NOMO-1 (cell line): Measurements from ENCODE around the gene ZNF445.
"Not testable (repeated sequence)": the region's sequence is repeated elsewhere in the genome, so short reads cannot be mapped to it uniquely, and the experiment has no call there.

Experiments
- DNase-seq, 2 experiments: peaks; one replicate each; lab custom pipeline; 2025; ENCODE audit not compliant: unreplicated experiment in 2 of 2; lab: John Stamatoyannopoulos, UW

Gene ZNF445

DNA sequence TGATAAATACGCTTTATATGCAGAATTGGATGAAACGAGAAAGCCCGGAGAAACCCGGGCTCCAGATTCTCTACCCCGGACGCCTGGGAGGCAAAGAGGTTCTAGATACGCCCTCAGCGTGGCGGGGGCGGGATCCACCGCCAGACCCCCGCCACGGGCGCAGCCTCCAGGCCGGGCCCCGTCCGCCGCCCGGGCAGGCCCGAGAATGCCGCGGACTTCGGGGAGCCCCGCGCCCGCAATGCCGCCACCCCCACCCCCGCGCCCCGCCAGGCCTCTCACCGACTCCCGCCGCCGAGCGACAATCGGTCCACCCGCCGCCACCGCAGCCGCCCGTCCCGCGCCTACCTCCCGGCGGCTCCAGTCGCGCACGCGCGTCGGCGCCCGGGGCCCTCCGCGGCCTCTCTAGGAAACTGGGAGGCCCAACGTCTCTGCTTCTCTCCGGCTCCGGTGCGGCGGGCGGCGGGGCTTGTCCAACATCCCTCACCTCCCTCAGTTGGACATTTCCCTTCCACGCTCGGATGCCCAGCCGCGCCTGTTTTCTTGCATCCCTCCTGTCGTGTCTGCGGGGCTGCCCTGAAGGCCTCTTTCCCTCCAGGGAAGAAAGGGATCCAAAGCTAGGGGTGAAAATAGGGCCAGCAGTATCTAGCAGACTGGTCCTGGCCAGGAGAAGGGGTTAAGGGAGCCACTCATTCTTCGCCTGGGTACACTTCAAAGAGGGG, at the start of gene ZNF445:
TSS of gene ZNF445 (minus strand) at position 359 of the 719 bp plus-strand sequence. CDS start 22,121 bp downstream, outside the sequence.
- DNase-seq: peak; percentile 64 to 77

DNA sequence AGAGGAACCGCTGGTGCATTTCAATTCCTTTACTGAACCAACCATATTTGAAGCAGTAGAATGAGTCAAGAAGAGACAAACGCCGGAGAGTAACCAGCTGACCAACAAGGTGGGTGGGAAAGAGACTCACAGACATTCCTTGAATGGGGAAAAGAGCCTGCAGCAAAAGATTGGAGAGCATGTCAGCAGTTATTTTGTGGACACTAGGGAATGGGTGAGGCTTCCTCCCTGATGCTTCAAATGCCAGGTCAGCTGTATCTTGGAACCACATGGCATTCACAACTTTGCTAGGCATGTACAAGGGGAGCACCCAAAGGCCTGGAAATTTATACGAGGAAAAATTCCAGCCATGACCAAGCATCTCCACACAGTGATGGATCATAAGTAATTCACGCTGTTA, 47.6 kb upstream of the ZNF445 start:
- DNase-seq: no peak

DNA sequence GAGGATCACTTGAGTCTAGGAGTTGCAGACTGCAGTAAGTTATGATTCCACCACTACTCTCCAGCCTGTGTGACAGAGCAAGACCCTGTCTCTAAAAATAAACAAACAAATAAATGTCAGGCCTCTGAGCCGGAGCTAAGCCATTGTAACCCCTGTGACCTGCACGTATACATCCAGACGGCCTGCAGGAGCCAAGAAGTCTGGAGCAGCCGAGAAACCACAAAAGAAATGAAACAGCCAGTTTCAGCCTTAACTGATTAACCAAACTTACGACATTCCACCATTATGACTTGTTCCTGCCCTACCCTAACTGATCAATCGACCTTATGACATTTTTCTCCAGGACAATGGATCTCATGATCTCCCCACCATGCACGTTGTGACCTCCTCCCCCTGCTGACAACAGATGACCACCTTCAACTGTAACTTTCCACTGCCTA, 45.0 kb upstream of the ZNF445 start:
- DNase-seq: no peak

DNA sequence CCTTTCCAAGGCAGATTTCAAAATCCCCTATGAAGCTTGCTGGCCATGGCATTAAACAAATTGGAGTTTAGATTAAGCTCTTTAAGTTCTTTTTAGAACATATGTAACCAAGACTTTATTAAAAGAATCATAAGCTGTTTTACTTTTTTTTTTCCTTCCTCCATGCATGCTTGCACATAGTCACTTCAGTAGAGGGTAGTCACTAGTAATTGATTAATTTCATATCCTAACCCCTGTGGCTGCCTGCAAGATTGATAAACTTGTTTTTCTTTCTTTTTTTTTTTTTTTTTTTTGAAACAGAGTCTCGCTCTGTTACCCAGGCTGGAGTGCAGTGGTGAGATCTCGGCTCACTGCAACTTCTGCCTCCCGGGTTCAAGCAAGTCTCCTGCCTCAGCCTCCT, 44.3 kb upstream of the ZNF445 start:
- no peak for DNase-seq

DNA sequence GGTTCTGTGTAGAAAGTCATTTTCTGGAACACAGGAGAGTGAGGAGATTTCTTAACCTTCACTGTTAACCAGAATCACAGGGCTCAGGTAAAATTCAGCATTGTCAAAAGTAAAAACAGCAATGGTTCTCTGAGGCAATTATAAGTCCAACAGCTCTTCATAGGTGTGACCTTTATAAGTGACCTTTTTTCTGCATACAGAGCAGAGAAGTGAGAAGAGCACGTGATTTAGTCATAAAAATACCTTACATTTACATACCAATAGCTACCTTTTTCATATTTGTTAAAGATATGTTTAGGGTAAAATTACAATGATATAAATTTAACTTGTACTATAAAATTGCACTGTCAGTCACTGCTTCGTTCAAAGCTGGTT, 41.3 kb upstream of the ZNF445 start:
- no peak for DNase-seq

DNA sequence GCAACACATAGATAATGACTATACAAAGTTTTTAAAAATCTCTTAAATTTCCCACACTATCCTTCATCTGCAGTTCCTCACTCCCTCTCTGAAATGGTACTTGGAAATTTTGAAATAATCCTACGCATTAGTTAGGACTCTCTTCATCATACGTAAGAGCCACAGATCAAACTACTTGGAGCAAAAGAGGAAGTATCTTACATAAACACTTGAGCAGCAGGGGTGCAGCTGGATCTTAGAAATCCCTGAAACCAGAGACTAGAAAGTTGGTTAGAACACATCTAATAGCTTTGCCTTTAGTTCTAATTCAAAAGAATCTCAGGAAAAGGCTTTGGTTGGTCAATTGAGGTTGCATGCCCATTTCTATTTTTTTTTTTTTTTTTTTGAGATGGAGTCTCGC, 38.8 kb upstream of the ZNF445 start:
- peak; percentile 26 to 64 for DNase-seq

DNA sequence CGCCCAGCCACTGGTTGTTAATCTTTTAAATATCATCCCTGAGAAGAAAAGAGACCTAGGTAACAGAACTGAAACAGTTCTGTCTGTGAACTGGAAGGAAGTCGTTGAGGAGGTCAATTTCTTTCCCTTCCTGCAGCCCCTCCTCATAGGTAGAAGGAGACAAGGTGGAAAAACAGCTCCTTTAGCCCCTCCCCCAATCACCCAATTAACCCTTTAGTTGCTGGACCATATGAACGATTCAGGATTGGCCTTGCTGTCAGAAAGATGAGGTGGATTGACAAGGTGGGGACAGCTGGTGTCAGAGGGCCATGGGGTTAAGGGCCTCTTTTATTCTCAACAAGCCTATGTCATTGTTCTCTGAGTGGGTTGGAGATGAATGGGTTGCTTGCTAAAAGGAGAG, 36.0 kb upstream of the ZNF445 start:
- DNase-seq: no peak

DNA sequence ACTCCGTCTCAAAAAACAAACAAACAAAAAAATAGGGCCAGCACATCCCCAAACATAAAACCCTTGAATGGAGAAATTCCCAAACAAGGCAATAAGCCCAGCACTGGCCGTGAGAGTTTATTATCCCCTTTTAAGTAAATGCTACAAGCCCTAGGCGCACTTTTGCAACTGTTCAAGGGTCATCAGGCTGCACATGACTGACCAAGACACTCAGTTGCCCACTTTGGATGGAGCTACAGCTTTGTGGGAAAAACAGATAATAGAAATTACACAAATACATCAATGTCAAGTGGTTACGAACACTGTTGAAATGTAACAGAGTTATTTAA, 33.7 kb upstream of the ZNF445 start:
- no peak for DNase-seq

DNA sequence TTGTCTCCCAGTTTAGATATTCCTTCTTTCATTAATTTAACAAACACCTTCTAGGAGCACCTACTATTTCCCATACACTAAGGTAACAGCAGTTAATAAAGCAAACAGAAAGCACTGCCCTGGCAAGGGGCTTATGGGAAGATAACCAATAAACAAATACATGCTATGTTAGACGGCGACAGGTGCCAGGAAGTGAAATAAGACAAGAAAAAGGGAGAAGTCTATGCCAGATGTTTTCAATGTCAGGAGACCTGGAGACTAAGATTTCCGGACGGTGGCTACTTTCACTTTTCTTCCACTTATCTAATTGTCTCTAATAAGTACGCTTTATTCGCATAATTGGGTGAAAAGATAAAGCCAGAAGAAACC, 32.5 kb upstream of the ZNF445 start:
- DNase-seq: peak in 1 of 2 experiments; percentile 35

DNA sequence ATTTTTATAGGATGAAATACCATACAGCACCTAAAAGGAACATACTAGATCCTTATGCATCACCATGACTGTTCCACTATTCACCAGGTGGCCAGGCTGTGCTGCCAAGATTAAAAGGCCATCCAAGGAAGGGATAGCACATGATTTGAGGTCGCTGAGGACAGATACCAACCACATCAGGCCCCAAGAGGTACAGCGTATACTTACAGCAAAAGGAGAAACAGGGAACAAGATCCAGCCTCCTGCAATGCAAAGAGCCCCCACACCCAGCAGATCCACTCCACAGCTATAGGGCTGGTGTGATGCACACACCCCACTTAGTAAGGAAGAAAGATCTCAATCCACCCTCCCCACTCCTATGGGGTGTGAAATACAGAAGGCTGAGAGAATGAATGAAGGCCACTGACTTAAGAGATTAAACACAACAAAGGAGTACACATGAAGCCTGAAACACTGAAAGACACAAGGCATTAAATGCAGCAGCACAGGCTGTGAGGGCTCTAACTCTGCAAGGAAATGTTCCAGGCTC, 32.0 kb upstream of the ZNF445 start:
- no peak for DNase-seq

DNA sequence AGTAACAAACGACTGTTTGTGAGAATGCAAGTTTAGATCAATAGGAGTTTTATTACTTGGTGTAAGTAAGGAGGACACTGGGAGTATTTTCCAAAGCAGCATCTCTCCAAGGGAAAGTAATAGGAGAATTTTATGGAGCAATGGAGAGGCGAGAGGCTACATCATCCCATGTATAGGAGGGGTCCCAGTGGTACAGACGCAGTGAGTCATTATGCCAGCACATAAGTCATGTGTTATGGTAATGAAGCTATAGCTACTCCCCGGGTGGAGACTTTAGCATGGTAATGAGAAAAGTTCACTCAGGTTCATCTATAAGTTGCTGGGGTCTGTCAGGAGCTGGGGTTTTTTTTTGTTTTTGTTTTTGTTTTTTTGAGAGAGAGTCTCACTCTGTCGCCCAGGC, 29.5 kb upstream of the ZNF445 start:
- no peak for DNase-seq

DNA sequence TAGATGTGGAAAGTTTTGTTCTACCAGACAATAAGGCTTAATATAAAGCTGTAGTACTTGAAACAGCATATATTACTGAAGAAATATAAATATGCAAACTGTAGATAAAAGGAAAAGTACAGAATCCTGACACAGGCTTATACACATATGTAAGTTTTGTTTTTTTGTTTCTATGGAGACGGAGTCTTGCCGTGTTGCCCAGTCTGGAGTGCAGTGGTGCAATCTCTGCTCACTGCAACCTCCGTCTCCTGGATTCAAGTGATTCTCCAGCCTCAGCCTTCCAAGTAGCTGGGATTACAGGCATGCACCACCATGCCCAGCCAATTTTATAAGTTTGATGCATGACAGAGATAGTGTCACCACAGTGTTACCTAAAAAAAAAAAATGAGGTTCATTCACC, 29.1 kb upstream of the ZNF445 start:
- no peak for DNase-seq

DNA sequence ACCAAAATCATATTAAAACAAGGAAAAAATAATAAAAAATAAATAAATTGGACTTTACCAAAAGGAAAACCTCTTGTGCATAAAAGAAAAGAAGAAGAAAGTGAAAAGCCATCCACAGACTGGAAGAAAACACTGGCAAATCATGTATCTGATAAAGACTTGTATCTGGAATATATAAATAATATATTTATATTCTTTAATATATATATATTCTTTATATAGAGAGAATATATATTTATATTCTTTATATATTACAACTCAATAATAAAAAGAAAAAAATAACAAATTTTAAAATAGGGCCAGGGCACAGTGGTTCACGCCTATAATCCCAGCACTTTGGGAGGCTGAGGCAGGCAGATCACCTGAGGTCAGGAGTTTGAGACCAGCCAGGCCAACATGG, 27.1 kb upstream of the ZNF445 start:
- DNase-seq: no peak

DNA sequence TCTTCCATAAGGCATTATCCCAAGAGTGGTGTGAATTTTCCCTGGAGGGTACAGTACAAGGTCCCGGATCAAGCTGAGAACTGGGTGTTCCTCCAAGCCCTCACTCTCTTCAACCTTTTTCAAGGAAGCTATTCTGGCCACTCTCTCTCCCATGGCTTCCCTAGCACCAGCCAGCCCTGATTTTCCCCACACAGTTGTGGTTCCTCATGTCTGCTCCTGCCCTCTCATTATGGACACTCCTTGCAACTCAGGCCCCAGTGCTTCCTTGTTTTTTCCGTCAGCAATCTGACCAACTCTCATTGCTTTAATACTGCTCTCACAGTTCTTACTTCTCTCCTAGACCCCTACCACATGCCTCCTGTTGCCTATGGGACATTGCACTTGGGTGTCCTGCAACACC, 25.7 kb upstream of the ZNF445 start:
- DNase-seq: not testable (repeated sequence)

DNA sequence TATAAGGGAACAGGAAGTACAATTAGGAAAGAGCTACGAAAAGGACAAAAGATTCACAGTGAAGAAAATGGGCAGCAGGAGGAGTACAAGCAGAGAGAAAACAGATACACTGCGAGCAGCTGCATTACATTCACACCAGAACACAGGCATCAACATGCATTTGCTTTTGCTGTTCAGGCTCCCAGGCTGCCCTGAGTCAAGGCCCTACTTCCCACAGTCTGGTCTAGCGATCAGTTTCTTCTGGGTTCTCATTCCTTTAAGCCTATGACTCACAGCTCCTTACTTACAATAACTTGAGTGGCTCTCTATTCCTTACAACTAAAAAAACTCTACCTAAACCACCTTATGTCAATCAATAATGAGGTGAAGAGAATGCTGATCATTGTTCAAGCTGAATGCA, 24.5 kb upstream of the ZNF445 start:
- DNase-seq: no peak

DNA sequence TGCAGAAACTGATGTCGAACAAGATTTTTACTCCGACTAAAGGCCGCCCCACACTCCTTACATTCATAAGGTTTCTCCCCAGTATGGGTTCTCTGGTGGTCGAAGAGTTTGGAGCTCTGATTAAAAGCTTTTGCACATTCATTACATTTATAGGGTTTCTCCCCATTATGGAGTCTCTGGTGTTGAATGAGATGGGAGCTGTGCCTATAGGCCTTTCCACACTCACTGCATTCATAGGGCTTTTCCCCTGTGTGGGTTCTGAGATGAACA, 22.4 kb upstream of the ZNF445 start:
- not testable (repeated sequence) for DNase-seq

DNA sequence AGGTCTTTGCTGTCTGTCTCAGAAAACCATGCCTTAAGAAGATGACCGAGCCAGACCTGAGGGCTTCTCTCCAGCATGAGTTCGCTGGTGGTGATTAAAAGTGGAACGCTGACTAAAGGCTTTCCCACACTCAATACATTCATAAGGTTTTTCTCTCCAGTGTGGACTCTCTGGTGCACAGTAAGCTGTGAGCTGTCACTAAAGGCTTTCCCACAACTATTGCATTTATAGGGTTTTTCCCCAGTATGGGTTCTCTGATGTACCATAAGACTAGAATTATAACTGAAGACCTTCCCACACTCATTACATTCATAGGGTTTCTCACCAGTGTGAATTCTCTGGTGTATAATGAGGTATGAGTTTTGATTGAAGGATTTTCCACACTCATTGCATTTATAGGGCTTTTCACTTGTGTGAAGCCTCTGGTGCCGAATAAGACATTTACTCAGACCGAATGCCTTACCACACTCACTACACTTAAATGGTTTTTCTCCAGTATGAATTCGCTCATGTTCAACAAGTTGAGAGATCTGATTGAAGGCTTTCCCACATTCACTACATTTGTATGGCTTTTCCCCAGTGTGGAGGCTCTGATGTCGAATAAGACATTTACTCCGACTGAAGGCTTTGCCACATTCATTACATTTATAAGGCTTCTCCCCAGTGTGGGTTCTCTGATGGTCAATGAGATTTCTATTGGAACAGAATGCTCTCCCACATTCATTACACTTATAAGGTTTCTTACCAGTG, 21.9 kb upstream of the ZNF445 start:
- no peak for DNase-seq

DNA sequence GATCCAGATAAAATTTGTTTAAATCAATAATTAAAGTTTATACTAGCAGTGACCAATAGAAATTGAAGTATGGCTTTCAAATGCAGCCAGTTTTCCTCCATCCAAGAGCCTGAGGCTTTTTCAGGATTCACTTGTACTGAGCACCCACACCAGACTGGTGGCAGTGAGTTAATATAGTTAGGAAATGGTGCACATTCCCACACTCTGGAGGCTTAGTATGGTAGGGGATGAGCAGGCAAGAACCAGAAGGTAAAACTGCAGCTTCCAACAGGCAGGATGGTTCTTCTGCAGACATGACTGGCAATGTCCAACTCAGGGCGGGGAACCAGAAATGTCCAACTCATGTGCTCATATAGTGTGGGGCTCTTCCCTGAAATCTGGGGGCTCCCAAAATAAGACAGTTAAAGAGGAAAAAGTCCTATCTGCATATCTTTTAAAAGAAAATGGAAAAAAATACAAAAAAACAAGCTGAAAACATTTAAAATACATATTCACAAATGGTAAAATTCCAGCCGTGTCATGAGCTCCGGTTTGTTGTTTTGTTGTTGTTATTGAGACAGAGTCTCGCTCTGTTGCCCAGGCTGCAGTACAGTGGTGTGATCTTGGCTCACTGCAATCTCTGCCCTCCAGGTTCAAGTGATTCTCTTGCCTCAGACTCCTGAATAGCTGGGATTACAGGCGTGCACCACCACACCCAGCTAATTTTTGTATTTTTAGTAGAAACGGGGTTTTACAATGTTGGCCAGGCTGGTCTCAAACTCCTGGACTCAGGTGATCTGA, 18.4 kb upstream of the ZNF445 start:
- no peak for DNase-seq

DNA sequence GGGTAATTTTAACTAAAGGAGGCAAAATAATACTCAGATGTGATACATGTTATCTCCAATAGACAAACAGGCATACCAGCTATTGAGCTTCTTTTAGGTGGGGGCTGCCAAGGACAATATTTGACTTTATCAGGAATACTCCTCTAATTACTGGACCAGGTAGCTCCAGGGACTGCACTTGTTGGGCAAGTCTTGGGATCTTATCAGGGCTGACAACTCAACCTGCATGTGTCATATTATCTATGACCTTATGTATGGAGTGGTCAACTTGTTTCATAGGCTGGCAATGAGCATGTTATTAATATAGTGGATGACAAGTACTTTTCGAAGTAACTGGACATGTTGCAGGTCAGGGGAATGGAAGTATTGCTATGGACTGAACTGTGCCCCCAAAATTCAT, 15.0 kb upstream of the ZNF445 start:
- DNase-seq: no peak

DNA sequence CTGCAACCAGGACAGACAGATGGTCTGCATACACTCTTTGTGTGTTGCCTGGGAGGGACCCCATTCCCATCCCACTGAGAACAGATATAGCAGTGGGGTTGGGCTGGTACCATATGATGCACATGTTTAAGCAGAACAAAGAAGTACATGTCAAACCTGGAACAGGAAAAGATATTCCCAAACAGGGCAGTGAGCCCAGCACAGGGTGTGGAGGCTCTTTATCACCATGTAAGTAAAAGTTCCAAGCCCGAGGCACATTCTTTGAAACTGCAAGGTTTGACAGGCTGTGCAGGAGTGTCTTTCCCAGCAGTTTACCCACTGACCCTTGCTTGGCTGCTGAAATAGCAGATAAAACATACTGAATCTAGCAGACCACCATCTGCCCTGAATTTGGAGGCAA, 5.3 kb upstream of the ZNF445 start:
- no peak for DNase-seq

DNA sequence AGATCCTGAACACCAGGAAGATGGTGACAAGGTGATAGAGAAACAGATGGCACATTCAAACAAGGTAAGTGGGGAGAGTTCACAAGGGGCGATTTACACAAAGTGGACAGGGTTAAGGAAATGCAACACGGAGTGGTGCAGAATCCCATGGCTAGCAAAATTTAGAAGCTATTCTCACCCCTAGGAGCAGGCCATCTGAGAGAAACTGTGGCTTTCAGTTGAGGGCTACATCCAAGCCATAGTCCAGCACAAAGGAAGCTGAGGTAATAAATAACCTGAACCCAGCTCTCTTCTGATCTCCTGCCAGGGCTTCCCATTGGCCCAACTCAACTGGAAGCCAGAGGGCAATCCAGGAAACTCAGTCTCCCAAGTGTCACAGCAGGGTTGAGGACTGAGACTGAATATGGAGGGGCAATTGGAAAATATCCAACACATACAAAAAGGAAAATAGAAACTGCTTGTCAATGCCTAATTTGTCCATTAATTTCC, 1.2 kb upstream of the ZNF445 start:
- DNase-seq: no peak

DNA sequence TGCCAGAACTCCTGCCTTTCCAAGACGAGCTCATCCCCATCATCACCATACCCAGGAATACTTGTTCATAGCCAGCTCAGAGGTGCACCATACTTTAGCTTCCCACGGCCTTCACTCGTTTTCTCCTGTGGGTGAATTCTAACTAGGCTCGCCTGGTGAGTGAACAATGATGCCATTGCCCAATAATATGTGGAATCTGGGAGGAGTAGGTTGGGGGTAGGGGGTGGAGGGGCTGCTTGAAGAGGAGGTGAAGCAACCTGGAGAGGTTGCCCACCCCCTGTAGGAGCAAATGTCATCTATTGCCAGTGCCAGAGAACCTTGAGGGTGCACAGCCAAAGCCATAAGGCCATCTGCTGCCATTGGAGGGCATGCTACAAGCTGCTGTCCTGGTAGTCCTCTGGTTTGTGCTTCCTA, 592 bp upstream of the ZNF445 start:
- DNase-seq: no peak
